Measurements from ENCODE around the gene SNX33. TPM values are rescaled to one million over a fixed set of nuclear protein-coding genes. Genes with fewer than 3 reads are reported as not detected.

The SNX33 gene
- total RNA-seq, 4 donors from 2014 or later: 27.8 to 47.6 (median 40.1) TPM

DNA sequence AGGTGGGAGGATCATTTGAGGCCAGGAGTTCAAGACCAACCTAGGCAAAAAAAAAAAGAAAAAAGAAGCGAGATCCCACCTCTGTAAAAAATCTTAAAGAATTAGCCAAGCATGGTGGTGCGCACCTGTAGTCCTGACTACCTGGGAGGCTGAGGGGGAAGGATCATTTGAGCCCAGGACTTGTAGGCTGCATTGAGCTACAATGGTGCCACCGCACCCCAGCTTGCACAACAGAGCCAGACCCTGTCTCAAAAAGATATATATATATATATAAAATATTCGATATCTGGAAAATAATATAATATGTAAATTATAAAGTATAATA is 6.6 kb upstream of the SNX33 start:
- no peaks in the 10 kb centered on the region for H3K9me3 ChIP-seq
- no peak overlapping the region for H3K4me3 ChIP-seq
- WGBS: 72% methylated on average over 4 of the region's 4 CpGs
- TF ChIP-seq POLR2A (IDR thresholded peaks at IDR 0.05; ENCODE audit: low read depth): no peak
- no peak for TF ChIP-seq POLR2AphosphoS5 (IDR thresholded peaks at IDR 0.05)
- no peak for TF ChIP-seq EP300 (IDR thresholded peaks at IDR 0.05)
- TF ChIP-seq, protein P1, sequence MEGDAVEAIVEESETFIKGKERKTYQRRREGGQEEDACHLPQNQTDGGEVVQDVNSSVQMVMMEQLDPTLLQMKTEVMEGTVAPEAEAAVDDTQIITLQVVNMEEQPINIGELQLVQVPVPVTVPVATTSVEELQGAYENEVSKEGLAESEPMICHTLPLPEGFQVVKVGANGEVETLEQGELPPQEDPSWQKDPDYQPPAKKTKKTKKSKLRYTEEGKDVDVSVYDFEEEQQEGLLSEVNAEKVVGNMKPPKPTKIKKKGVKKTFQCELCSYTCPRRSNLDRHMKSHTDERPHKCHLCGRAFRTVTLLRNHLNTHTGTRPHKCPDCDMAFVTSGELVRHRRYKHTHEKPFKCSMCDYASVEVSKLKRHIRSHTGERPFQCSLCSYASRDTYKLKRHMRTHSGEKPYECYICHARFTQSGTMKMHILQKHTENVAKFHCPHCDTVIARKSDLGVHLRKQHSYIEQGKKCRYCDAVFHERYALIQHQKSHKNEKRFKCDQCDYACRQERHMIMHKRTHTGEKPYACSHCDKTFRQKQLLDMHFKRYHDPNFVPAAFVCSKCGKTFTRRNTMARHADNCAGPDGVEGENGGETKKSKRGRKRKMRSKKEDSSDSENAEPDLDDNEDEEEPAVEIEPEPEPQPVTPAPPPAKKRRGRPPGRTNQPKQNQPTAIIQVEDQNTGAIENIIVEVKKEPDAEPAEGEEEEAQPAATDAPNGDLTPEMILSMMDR (IDR thresholded peaks at IDR 0.05): no peak
- peaks cover 0 to 5% (median 0%) of the 10 kb centered on the region in 4 donors for H3K36me3 ChIP-seq
- H3K27ac ChIP-seq (replicated peaks in 1 of 4): no peak overlapping the region
- H3K27me3 ChIP-seq: no peaks in the 10 kb centered on the region
- DNase-seq (ENCODE audit: extremely low spot score): no peak
- intact Hi-C loops (cut with DNase I): loop anchor here (10.0 kb wide), 1 partner anchor 276 kb away; the partner anchor contains the start of gene MAN2C1
- H3K4me1 ChIP-seq: peaks cover 36 to 49% (median 46%) of the 10 kb centered on the region in 4 donors

DNA sequence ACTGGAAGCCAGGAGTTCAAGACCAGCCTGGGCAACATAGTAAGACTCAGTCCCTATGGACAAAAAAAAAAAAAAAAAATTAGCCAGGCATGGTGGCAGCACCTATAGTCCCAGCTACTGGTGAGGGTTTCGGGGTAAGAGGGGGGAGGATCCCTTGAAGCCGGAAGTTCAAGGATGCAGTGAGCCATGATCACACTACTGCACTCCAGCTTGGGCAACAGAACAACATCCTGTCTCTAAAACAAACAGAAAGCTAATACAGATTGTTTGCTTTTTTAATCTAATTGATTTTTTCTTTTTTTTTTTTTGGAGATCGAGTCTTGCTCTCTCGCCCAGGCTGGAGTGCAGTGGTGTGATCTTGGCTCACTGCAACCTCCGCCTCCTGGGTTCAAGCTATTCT is 6.1 kb upstream of the SNX33 start:
- Histone ChIP-seq H3K27me3 (no peaks in the 10 kb centered on the region), H3K36me3 (peaks cover 0 to 5% (median 0%) of the 10 kb centered on the region in 4 donors), H3K9me3 (no peaks in the 10 kb centered on the region), H3K4me1 (peaks cover 40 to 52% (median 47%) of the 10 kb centered on the region in 4 donors), H3K27ac (replicated peaks in 1 of 4) (no peak overlapping the region), H3K4me3 (no peak overlapping the region)
- no peak for DNase-seq (ENCODE audit: extremely low spot score)
- intact Hi-C loops (cut with DNase I): loop anchor here (10.0 kb wide), 1 partner anchor 277 kb away; the partner anchor contains the start of gene MAN2C1
- TF ChIP-seq EP300 (IDR thresholded peaks at IDR 0.05): no peak
- 90% methylated on average over 5 of the region's 5 CpGs for WGBS

DNA sequence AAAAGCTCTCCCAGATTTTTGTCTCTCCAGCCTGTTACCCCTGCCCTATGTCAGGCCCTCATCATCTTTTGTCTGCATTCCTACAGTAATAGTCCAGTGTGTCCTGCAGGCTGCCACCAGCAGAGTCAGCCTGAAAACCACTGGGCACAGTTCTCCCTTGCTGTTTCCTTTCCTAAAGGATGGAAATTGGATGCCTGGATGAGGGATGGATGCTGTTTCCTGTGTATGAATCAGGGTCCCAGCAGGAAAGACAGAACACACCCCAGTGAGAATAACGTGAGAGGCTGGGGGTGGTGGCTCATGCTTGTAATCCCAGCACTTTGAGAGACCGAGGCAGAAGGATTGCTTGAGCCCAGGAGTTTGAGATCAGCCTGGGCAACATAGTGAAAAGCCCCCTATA is 3.3 kb upstream of the SNX33 start:
- H3K27me3 ChIP-seq: no peaks in the 10 kb centered on the region
- no peaks in the 10 kb centered on the region for H3K9me3 ChIP-seq
- TF ChIP-seq POLR2A (IDR thresholded peaks at IDR 0.05; ENCODE audit: low read depth): no peak
- no peak overlapping the region for H3K27ac ChIP-seq (replicated peaks in 1 of 4)
- no peak overlapping the region for H3K4me3 ChIP-seq
- H3K36me3 ChIP-seq: peaks cover 0 to 4% (median 0%) of the 10 kb centered on the region in 4 donors
- DNase-seq (ENCODE audit: extremely low spot score): no peak
- peaks cover 24 to 40% (median 31%) of the 10 kb centered on the region in 4 donors for H3K4me1 ChIP-seq
- WGBS: 59% methylated on average over 2 of the region's 2 CpGs
- intact Hi-C loops (cut with DNase I): loop anchor here (10.0 kb wide), 1 partner anchor 280 kb away; the partner anchor contains the start of gene MAN2C1

DNA sequence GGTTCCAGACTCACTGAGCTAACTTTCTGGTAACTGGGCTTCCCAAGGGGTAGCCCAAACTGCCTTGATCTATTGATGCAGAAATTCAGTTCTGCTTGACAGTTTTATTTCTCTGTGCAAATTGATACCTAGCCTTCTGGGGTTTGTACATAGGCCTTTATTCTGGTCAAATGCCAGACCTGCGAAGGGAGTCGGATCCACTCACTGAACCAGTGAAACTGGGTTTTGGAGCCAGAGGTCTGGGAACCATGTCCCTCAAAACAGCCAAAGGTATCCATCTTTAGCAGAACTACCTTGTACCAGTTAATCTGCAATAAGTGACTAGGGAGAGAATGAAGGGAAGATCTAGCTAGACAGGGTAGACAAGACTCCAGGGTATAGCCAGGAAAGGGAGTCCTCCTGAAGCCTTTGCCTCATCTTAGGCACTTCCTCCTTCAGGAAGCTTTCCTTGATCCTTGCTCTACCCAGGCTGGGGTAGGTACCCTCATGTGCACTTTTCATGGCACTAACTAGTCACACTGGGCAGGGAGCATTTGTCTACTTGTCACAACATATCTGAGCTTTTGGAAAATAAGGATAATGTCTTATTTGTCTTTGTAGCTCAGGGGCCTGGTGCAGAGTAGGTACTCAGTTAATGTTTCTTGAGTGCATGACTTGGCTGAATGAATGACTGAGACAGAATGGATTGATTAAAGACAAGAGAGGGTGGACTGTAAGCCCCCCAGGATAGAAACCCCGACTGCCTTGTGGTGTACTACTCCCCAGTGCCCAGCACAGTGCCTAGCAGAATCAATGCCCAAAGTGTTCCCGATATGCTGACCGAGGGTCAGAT is 1.4 kb upstream of the SNX33 start:
- no peaks in the 10 kb centered on the region for H3K9me3 ChIP-seq
- no peaks in the 10 kb centered on the region for H3K27me3 ChIP-seq
- TF ChIP-seq POLR2AphosphoS5 (IDR thresholded peaks at IDR 0.05): no peak
- TF ChIP-seq, protein P1 (IDR thresholded peaks at IDR 0.05): no peak
- TF ChIP-seq EP300 (IDR thresholded peaks at IDR 0.05): no peak
- no peak for TF ChIP-seq POLR2A (IDR thresholded peaks at IDR 0.05; ENCODE audit: low read depth)
- H3K4me1 ChIP-seq: peaks cover 37 to 48% (median 42%) of the 10 kb centered on the region in 4 donors
- H3K27ac ChIP-seq (replicated peaks in 1 of 4): peak overlapping the region; percentile 89 to 97 (median 95)
- intact Hi-C loops (cut with DNase I): loop anchor here (10.0 kb wide), 1 partner anchor 282 kb away; the partner anchor contains the start of gene MAN2C1
- DNase-seq (ENCODE audit: extremely low spot score): no peak
- H3K4me3 ChIP-seq: peak overlapping the region; percentile 71 to 89 (median 84)
- 47% methylated on average over 5 of the region's 5 CpGs for WGBS
- peaks cover 0 to 16% (median 3%) of the 10 kb centered on the region in 4 donors for H3K36me3 ChIP-seq

DNA sequence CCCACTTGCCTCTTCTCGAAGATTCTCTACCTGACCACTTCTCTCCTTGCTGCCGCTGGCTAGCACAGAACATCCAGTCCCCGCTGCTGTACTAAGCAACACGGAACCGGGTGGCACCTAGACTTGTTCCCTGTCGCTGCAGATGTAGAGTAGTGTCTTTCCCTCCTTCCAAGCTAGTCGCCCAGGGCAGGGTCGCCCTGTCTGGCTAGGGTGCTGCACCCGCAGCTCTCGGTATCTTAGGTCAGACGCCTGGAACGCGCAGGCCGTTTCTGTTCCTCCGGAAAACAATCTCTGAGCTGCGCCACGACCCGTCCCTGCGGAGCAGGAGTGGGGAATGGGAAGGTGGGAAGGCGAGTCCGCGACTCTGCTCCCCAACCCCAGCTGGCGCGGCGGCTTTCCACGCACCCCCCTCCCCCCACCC is 758 bp upstream of the SNX33 start:
- no peak for DNase-seq (ENCODE audit: extremely low spot score)
- Histone ChIP-seq H3K9me3 (no peaks in the 10 kb centered on the region), H3K27ac (replicated peaks in 1 of 4) (peak overlapping the region; percentile 89 to 97 (median 95)), H3K4me3 (peak overlapping the region; percentile 71 to 89 (median 84)), H3K4me1 (peaks cover 43 to 54% (median 48%) of the 10 kb centered on the region in 4 donors), H3K36me3 (peaks cover 0 to 16% (median 3%) of the 10 kb centered on the region in 4 donors), H3K27me3 (no peaks in the 10 kb centered on the region)
- WGBS: 3% methylated on average over 13 of the region's 26 CpGs
- TF ChIP-seq POLR2A (IDR thresholded peaks at IDR 0.05; ENCODE audit: low read depth): no peak
- peak; percentile 76 for TF ChIP-seq EP300 (IDR thresholded peaks at IDR 0.05)
- peak; percentile 16 to 75 for TF ChIP-seq POLR2AphosphoS5 (IDR thresholded peaks at IDR 0.05)
- intact Hi-C loops (cut with DNase I): loop anchor here (10.0 kb wide), 1 partner anchor 282 kb away; the partner anchor contains the start of gene MAN2C1
